Dendritic cell treated with granulocyte-macrophage colony-stimulating factor and Interleukin-4, amounts not matched to agents 40 ng/mL and 50 ng/mL, for 4 days (primary cell): ENCODE data around the gene SLC16A3.
A peak's percentile ranks its signal among the peaks of the same experiment; 100 is the strongest.
"Not testable (repeated sequence)": the region's sequence is repeated elsewhere in the genome, so short reads cannot be mapped to it uniquely, and the experiment has no call there.

Source experiments
- H3K27ac Mint-ChIP-seq: one replicate; pipeline ENCODE4 v1.8.0; 2022; ENCODE audit warnings: mild to moderate bottlenecking, mixed read lengths
- H3K27me3 Mint-ChIP-seq: one replicate; pipeline ENCODE4 v1.8.0; 2022; ENCODE audit warnings: mild to moderate bottlenecking, mixed read lengths
- H3K36me3 Mint-ChIP-seq: one replicate; pipeline ENCODE4 v1.8.0; 2022; ENCODE audit warnings: low read depth, mixed read lengths
- H3K4me1 Mint-ChIP-seq: one replicate; pipeline ENCODE4 v1.8.0; 2022; ENCODE audit warnings: low read depth, mixed read lengths
- H3K4me3 Mint-ChIP-seq: one replicate; pipeline ENCODE4 v1.8.0; 2022; ENCODE audit warnings: mild to moderate bottlenecking, moderate library complexity, mixed read lengths
- H3K9me3 Mint-ChIP-seq: one replicate; pipeline ENCODE4 v1.8.0; 2022; ENCODE audit warnings: mixed read lengths
- intact Hi-C: fragments of 100-400 bp; cut with micrococcal nuclease; formaldehyde crosslinking; loops from one replicate; pipeline ENCODE4 v1.15.0; 2022

Gene SLC16A3

GRCh38 chr17:82198092-82198491 is 30.8 kb upstream of the SLC16A3 start:
- H3K4me1 Mint-ChIP-seq = peaks cover 22% of the 10 kb centered on the region
- no peak overlapping the region for H3K27ac Mint-ChIP-seq
- intact Hi-C loops = no loop called here
- H3K27me3 Mint-ChIP-seq = no peaks in the 10 kb centered on the region
- H3K4me3 Mint-ChIP-seq = no peak overlapping the region
- H3K36me3 Mint-ChIP-seq = peaks cover 69% of the 10 kb centered on the region
- no peaks in the 10 kb centered on the region for H3K9me3 Mint-ChIP-seq

GRCh38 chr17:82199496-82199895 is 29.3 kb upstream of the SLC16A3 start:
- Mint-ChIP-seq H3K9me3 (no peaks in the 10 kb centered on the region), H3K4me1 (peaks cover 10% of the 10 kb centered on the region), H3K27me3 (no peaks in the 10 kb centered on the region), H3K36me3 (peaks cover 72% of the 10 kb centered on the region), H3K27ac (no peak overlapping the region), H3K4me3 (no peak overlapping the region)
- intact Hi-C loops = no loop called here

DNA sequence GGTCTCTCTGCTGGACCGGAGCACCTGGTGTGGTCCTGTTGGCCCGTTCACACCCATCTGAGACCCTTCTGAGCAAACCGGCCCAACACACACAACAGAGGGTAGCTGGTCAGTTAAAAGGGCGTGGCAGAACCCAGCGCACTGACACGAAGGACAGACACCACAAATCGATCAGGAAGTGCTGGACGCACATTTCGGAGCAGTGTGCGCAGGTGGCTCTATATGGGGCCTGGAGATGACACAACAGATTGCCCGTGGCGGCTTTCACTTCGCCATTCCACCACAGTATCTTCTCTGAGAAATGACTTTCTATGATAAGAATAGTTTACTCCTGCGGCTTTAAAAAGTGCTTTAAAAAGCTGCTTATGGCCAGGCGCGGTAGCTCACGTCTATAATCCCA is 28.7 kb upstream of the SLC16A3 start:
- intact Hi-C loops = no loop called here
- no peak overlapping the region for H3K27ac Mint-ChIP-seq
- H3K36me3 Mint-ChIP-seq = peaks cover 67% of the 10 kb centered on the region
- H3K27me3 Mint-ChIP-seq = no peaks in the 10 kb centered on the region
- H3K9me3 Mint-ChIP-seq = no peaks in the 10 kb centered on the region
- H3K4me3 Mint-ChIP-seq = no peak overlapping the region
- peaks cover 7% of the 10 kb centered on the region for H3K4me1 Mint-ChIP-seq

GRCh38 chr17:82200743-82201497 is 27.9 kb upstream of the SLC16A3 start:
- H3K27me3 Mint-ChIP-seq = no peaks in the 10 kb centered on the region
- H3K36me3 Mint-ChIP-seq = peaks cover 59% of the 10 kb centered on the region
- H3K9me3 Mint-ChIP-seq = no peaks in the 10 kb centered on the region
- no peak overlapping the region for H3K4me3 Mint-ChIP-seq
- intact Hi-C loops = no loop called here
- H3K27ac Mint-ChIP-seq = no peak overlapping the region
- H3K4me1 Mint-ChIP-seq = peaks cover 11% of the 10 kb centered on the region

GRCh38 chr17:82201498-82201910 is 27.3 kb upstream of the SLC16A3 start:
- intact Hi-C loops = no loop called here
- no peaks in the 10 kb centered on the region for H3K27me3 Mint-ChIP-seq
- no peak overlapping the region for H3K27ac Mint-ChIP-seq
- H3K9me3 Mint-ChIP-seq = no peaks in the 10 kb centered on the region
- peaks cover 53% of the 10 kb centered on the region for H3K36me3 Mint-ChIP-seq
- H3K4me1 Mint-ChIP-seq = peaks cover 17% of the 10 kb centered on the region
- H3K4me3 Mint-ChIP-seq = no peak overlapping the region

- Mint-ChIP-seq H3K27ac (no peak overlapping the region), H3K27me3 (no peaks in the 10 kb centered on the region), H3K4me1 (peaks cover 20% of the 10 kb centered on the region), H3K4me3 (no peak overlapping the region), H3K9me3 (no peaks in the 10 kb centered on the region), H3K36me3 (peaks cover 45% of the 10 kb centered on the region)
- intact Hi-C loops = no loop called here
Measured at GRCh38 chr17:82202981-82203380, 25.9 kb upstream of the SLC16A3 start.

DNA sequence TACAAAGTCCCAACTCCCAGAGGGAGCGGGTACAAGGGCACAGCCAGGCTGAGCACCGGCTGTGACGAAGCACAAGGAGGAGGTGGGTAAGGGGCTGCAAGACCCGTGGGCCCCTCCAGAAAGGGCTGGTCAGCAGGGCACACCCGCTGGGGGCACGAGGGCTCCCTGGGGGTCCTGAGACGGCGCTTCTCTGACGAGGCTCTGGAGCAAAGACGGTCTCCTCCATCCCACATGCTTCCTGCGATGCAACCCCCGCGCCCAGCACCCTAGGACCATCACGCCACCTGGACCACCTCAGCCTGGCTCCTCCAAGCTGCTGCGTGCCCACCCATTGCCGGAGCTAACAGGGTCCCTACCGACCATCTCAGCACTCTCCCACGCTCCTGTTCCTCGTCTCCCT is 24.9 kb upstream of the SLC16A3 start:
- no peak overlapping the region for H3K4me3 Mint-ChIP-seq
- peaks cover 35% of the 10 kb centered on the region for H3K36me3 Mint-ChIP-seq
- H3K9me3 Mint-ChIP-seq = no peaks in the 10 kb centered on the region
- peaks cover 22% of the 10 kb centered on the region for H3K4me1 Mint-ChIP-seq
- intact Hi-C loops = no loop called here
- H3K27ac Mint-ChIP-seq = no peak overlapping the region
- H3K27me3 Mint-ChIP-seq = no peaks in the 10 kb centered on the region

- no peaks in the 10 kb centered on the region for H3K27me3 Mint-ChIP-seq
- H3K4me1 Mint-ChIP-seq = peaks cover 25% of the 10 kb centered on the region
- H3K27ac Mint-ChIP-seq = no peak overlapping the region
Measured at GRCh38 chr17:82204831-82205719, 23.8 kb upstream of the SLC16A3 start.

GRCh38 chr17:82205720-82206508 is 22.9 kb upstream of the SLC16A3 start:
- peak overlapping the region; percentile 74 for H3K27ac Mint-ChIP-seq
- H3K4me3 Mint-ChIP-seq = no peak overlapping the region
- H3K9me3 Mint-ChIP-seq = no peaks in the 10 kb centered on the region
- intact Hi-C loops = loop anchor here (2.0 to 5.0 kb wide), 2 partner anchors 23 to 36 kb away; partner anchors contain the start of gene SLC16A3
- H3K27me3 Mint-ChIP-seq = no peaks in the 10 kb centered on the region
- H3K4me1 Mint-ChIP-seq = peaks cover 25% of the 10 kb centered on the region
- peaks cover 21% of the 10 kb centered on the region for H3K36me3 Mint-ChIP-seq

More at GRCh38 chr17:82204831-82205719, 23.8 kb upstream of the SLC16A3 start:
- H3K9me3 Mint-ChIP-seq = no peaks in the 10 kb centered on the region
- no peak overlapping the region for H3K4me3 Mint-ChIP-seq
- peaks cover 24% of the 10 kb centered on the region for H3K36me3 Mint-ChIP-seq
- intact Hi-C loops = loop anchor here (5.0 kb wide), 1 partner anchor 37 kb away; no protein-coding TSS in a partner anchor

GRCh38 chr17:82210655-82211054 is 18.2 kb upstream of the SLC16A3 start:
- intact Hi-C loops, H3K36me3 Mint-ChIP-seq, H3K9me3 Mint-ChIP-seq, H3K27ac Mint-ChIP-seq, H3K27me3 Mint-ChIP-seq, H3K4me3 Mint-ChIP-seq: not testable (repeated sequence)
- peaks cover 48% of the 10 kb centered on the region for H3K4me1 Mint-ChIP-seq

DNA sequence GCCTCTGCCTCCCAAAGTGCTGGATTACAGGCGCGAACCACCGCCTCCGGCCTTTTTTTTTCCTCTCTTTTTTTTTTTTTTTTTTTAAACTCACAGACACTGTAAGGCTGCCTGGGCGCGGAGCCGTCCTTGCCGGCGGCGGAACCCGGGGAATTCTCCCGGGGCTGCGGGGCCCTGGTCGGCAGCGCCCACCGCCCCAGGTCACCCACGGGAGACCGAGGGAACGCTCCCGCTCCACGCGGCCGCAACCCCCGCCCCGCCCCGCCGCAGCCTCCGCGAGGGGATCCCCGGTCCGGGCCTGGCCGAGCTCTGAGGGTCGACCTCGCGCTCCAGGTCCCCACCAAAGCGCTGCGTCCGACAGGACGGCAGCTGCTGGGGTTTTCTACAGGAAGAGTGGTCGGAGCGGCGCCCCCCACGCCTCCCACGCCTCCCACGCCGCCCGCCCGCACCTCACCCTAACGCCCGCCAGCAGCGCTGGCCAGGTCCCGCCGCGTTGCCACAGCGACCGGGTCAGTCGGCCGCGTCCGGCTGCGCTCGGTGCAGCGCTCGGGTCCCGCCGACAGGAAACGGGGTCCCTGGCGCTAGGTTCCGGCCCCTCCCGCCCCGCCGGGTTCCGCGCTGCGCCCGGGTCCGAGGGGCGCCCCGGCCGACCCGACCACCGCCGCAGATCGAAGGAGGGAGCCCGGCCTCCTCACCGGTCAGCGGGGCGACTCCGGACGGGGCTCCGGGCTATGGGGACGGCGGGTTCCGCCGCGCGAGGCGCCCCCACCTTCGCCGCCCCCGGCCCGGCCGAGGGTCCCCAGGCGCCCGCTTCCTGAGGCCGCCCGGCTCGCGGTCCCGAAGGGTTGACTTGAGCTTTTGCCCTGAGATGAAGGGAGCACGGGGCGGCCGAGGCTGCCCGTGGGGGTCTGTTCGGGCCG is 16.3 kb upstream of the SLC16A3 start, which contains the start of gene CCDC57:
Gene CCDC57 (minus strand): TSS at position 512 of the 920 bp plus-strand sequence. CDS start 10,898 bp downstream, outside the sequence.
- Mint-ChIP-seq H3K9me3 (no peaks in the 10 kb centered on the region), H3K4me3 (peak within 1 kb of the TSS; percentile 79), H3K4me1 (peaks cover 56% of the 10 kb centered on the region), H3K27me3 (no peaks in the 10 kb centered on the region), H3K36me3 (peaks cover 3% of the 10 kb centered on the region), H3K27ac (peak within 1 kb of the TSS; percentile 97)
- intact Hi-C loops = no loop called here

- Mint-ChIP-seq H3K4me1 (peaks cover 64% of the 10 kb centered on the region), H3K36me3 (no peaks in the 10 kb centered on the region), H3K4me3 (peak overlapping the region; percentile 79), H3K27me3 (no peaks in the 10 kb centered on the region), H3K27ac (peak overlapping the region; percentile 97), H3K9me3 (no peaks in the 10 kb centered on the region)
- intact Hi-C loops = loop anchor here (2.0 kb wide), 1 partner anchor 17 kb away; no protein-coding TSS in a partner anchor
Measured at GRCh38 chr17:82213251-82214011, 15.4 kb upstream of the SLC16A3 start.
